HT1080 (cell line): ENCODE results near the gene PITX3. TPM values are rescaled to one million over a fixed set of nuclear protein-coding genes. Genes with fewer than 3 reads are reported as not detected.
"Not testable (repeated sequence)": the region's sequence is repeated elsewhere in the genome, so short reads cannot be mapped to it uniquely, and the experiment has no call there.

Experiments
- DNase-seq: peaks from one replicate; pipeline ENCODE4 v3.0.0-alpha.2; 2015; ENCODE audit warnings: low read depth
- total RNA-seq: library from RNA; depleted of rRNA; stranded (reverse); fragments of >200 nt; shearing (Covaris generic); gene quantifications from 2 replicates; pipeline ENCODE4 v1.2.3, GENCODE V29; 2014

Gene PITX3
- total RNA-seq, 1 experiment from 2014 or later: not detected

DNA sequence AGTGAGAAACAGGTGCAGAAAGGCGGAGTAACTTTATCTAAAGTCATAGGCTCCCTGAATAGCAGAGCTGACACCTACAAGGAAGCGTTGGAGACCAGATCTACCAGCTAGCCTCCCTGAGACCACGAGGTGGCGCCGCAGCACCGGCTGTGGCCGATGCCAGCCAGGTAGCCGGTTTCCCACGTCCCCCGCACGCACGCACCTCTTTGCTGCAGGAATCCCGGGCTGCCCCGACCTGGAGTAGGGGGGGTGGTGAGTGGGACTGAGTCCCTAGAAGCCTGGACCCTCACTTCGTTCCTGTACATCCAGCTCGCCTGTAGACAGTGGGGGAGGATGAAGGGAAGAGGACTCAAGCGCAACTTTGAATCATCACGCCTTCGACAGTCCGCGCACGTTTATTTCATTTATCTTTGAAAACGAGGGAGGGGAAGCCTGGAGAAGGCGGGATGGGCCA lies 11.5 kb downstream of the PITX3 start:
- DNase-seq: peak; percentile 67

DNA sequence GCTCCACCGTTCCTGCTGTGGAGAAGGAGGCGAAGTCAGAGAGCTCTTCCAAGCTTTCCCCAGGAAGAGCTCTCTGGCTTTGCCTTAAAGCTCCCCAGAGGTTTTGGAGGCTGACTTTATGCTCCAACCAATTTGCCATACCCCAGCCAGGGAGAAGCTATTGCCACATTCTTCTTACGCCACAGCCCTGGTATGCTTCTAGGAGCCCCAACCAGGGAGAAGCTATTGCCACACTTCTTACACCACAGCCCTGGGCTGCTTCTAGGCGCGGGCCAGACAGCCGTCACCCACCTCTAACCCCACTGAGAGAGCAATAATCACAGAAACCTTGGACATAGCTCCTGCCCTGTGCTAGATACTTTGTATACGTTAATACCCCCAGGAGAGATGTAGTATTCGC lies 14.3 kb downstream of the PITX3 start:
- no peak for DNase-seq

DNA sequence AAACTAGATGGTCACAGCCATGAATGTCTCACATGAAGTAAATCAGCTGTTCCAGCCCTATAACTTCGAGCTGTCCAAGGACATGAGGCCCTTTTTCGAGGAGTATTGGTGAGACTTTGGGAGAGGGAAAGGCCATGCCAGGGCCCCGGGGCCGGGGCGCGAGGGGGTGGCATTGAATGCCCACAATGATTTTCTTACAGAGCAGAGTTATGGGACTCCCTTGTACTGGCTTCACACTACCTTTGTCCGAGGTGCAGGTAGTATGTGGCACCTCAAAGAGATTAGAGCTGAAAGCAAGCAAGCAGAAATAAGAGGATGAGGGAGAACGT lies 14.8 kb downstream of the PITX3 start:
- no peak for DNase-seq

DNA sequence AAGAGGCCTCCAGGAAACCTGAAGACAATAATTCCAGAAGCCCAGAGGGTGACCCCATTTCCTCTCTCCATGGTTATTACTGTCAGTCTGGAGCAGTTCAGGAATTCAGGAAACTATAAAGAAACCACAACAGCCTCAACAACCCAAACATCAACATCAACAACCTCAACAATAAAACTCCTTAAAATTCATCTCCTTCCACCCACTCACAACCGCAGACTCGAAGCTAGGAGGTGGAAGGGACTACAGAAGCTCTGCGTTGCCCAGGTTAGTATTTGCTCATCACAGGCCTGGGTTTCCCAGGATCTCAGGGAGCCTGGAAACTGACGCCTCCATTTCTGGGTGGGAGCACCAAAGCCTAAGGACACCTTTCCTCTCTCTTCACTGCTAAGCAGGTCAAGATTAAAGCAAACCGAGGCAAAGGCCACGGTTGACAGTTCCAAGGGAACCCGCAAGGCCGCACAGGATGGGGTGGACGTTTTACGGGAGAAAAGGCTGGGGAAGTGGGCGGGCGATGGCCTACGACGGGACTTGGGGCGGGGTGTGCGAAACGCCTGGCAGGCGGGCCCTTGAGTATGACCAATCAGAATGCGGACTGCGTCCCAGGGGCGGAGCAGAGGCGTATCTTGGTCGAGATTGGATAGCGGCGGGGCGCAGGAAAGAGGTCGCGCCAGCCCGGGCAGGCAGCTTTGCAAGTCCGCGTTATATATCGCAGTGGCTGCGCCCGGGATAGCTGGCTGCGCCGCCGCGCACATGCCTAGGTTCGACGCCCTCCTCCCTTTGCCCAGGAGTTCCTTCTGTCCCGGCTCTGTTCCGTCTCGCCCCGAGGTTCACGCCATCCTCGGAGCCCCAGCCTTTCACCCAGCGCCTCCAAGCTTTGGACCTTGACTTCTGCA lies 15.4 kb downstream of the PITX3 start, which contains the start of gene ELOVL3:
Gene ELOVL3, plus strand, starts transcription at position 654 of the 896 bp plus-strand sequence. CDS start 250 bp downstream, outside the sequence.
- peak; percentile 24 for DNase-seq

DNA sequence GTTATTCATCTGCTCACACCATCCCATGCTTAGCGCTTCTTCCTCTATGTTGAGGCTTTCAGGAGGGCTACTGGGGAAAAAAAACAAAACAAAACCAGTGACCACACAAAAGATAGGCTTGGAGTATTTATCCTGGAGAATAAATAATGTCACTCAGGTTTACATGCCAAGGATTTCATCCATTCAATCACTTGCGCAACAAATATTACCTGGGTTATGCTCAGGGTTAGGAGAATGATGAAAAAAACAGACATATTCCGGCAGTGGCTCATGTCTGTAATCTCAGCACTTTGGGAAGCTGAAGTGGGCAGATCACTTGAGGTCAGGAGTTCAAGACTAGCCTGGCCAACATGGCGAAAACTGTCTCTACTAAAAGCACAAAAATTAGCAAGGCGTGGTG lies 18.5 kb downstream of the PITX3 start:
- no peak for DNase-seq

DNA sequence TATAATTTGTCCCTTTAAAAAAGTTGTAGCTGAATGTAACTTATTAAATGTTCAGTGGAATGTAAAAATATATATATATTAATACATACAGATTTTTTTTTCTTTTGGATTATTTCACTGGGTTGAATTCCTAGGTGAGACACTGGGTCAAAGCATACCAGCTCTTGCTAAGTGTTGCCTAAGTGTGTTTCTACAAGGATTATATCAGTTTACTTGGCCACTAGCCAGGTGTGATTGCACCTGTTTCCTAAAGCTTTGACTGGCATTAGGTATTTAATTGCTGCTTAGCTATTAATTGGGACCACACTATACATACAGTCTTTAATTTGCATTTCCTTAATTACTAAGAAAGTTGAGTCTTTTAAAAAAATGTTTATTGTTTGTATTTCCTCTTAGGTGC lies 20.7 kb downstream of the PITX3 start:
- no peak for DNase-seq

DNA sequence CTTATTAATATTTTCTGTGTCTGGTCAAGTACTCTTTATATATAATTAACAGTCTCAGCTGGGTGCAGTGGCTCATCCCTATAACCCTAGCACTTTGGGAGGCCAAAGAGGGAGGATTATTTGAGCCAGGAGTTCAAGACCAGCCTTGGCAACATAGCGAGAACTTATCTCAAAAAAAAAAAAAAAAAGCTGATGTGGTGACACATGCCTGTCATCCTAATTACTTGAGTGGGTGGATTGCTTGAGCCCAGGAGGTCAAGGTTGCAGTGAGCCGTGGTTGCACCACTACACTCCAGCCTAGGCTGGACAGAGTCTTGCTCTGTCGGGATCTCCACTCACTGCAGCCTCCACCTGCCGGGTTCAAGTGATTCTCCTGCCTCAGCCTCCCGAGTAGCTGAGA lies 21.9 kb downstream of the PITX3 start:
- DNase-seq: no peak

DNA sequence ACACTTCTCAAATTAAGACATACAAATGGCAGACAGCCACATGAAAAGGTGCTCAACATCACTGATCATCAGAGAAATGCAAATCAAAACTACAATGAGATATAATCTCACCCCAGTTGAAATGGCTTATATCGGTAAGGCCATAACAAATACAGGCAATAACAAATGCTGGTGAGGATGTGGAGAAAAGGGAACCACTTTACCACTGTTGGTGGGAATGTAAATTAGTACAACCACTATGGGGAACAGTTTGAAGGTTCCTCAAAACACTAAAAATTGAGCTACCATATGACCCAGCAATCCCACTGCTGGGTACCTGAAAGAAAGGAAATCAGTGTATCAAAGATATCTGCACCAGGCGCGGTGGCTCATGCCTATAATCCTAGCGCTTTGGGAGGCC lies 27.7 kb downstream of the PITX3 start:
- not testable (repeated sequence) for DNase-seq

DNA sequence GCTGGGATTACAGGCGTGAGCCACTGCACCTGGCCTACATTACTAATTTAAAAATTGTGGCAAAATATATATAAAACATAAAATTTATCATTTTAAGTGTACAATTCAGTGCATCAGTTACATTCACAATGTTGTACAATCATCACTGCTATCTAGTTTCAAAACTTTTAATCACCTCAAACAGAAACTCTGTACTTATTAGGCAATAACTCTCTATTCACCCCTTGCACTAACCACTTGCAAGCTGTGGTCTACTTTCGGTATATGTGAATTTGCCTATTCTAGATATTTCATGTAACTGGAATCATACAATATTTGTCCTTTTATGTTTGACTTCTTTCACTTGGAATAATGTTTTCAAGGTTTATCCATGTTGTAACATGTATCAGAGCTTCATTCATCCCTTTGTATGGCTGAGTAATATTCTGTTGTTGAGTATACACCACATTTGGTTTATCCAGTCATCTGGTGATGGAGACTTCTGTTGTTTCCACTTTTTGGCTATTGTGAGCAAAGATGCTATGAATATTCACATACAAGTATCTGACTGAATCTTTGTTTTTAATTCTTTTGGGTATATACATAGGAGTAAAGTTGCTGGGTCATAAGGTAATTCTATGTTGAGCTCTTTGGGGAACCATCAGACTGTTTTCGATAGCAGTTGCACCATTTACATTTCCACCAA lies 29.6 kb downstream of the PITX3 start:
- DNase-seq: no peak

DNA sequence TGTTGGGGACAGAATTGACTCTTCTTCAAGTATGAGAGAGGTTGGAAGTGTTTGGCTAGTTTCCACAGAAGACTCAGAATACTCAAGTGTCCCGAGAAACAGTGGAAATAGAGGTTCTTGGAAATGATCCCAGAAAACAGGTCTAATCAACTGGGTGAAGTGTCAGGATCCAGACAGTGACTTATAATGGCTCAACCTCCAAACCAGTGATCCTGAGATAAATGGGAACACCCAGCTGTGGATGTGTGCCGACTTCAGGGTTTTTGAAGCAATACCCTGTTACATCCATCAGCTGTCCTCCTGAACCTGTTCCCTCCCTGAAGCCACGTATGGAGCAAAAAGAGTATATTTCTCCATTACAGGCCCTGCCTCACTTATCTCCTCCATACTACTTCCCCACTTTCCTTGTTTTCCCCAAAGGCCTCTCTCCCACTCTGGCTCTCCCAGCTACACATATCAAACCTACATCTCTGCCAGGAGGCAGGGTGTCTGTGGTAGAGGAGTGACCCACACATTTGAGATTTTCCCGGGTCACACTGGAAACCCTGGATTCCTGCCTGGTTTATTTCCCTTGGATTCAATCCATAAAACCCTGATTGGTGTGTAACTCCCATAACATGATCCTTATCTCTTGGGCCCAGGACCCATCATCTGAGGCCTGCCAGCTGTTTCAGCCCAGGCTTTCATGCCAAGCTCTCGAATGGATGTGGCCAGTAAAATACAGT lies 32.8 kb downstream of the PITX3 start:
- DNase-seq: no peak

DNA sequence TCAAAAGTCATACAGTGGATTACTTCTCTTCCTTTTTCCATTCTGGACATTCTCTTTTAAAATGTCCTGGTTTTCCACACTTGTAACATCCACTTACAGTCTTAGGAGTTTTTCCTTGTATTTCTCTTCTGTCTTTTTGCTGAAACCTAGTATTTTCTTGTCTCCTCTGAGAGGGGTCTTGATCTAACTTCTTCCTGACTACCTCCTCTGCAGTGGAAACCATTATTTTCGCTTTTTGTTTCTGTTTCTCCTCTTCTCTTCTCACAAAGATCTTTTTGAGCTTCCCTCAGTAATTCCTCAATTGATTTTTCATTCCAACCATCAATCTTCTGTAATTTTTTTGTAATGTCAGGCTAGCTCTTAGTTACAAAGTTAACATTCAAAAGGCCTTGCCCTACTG lies 38.9 kb downstream of the PITX3 start:
- no peak for DNase-seq

DNA sequence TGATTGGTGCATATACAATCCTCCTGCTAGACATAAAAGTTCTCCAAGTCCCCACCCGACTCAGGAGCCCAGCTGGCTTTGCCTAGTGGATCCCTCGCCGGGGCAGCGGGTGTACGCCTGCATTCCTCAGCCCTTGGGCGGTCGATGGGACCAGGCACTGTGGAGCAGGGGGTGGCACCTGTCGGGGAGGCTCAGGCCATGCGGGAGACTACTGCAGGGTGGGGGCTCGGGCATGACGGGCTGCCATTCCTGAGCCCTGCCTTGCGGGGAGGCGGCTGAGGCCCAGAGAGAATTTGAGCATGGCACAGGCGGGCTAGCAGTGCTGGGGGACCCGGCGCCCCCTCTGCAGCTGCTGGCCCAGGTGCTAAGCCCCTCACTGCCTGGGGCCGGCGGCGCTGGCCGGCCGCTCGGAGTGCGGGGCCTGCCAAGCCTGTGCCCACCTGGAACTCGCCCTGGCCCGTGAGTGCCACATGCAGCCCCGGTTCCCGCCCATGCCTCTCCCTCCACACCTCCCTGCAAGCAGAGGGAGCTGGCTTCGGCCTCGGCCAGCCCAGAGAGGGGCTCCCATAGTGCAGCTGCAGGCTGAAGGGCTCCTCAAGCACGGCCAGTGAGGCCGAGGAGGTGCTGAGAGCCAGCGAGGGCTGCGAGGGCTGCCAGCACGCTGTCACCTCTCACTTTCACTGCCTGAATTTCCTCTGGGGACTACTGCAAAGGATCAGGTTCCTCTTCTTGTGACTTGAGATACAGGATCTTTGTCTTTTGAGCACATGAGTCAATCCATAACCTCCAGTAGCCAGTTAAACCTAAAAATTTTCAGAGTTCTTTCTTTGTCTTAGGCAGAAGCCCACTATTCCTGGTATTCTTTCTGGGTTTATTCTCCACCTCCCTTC lies 40.3 kb downstream of the PITX3 start:
- no peak for DNase-seq

DNA sequence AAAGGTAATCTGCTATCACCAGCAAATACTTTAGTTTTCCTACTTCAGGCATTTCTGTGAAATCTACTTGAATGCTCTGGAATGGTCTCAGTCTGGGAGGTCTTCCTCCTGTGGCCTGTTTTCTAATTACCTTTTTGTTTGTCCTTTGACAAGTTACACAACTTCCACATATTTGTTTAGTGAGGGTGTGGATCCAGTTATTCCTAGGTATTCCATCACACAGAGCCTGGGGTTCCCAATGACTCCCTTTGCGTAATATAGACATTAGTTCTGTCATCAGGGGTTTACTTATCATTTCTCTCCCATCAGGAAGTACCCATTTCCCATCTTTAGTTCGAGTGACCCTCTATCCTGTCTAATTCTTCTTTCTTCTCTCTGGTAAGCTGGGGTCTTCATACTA lies 43.3 kb downstream of the PITX3 start:
- no peak for DNase-seq

DNA sequence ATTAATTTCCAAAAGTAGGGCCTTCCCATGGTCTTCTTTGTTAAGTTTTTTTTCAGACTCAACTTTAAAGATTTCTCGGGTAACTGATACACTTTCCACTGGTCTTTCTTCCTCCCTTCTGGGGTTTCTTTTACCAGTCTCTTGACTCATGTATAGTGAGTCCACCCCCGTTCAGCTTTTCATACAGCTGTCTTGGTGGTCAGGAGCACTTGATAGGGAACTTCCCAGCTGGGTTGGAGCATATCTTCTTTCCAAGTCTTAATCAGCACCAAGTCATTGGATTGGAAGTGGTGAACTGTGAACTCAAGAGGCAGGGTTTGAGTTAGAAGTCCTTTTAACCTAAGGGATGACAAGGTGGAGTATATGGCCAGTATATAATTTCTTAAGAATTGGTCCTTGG lies 44.4 kb downstream of the PITX3 start:
- no peak for DNase-seq

DNA sequence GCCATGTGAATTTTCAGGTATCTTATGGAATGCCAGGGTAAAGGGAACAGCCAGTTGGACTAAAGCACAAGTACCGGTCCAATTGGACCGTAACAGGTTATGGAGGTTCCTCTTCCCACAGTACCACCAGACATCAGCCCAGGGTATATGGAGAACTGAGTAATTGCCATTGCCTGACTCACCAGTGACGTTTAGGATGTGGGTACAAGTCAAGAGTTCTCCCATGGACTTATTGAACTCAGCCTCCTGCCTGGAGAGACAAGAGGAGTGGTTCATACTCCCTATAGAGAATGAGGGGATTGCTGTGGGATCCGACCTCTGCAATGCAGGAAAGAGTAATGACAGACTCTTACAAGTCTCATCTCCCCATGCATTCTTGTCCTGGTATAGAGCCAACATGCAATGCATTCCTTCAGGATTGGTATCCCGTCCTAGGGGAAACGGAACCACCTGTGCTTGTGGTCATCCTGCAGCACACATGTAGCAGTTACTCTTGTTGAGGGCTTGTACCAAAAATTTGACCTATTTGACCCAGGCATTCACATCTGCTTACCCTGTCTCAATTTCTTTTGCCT lies 45.9 kb downstream of the PITX3 start:
- peak; percentile 74 for DNase-seq

DNA sequence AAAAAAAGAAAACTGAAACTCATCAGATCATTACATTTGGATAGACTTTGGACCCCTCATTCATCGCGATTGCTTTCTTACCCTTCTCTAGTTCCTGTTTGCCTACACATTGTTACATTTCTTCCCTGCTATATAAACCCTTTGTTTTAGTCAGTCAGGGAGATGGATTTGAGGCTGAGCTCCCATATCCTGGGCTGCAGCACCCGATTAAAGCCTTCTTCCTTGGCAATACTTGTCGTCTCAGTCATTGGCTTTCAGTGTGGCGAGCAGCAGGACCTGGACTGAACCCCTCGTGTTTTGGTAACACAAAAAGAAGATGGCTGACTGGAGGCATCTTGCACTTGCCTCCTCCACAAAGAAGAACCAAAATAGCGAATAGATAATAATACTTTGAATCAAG lies 49.4 kb downstream of the PITX3 start:
- DNase-seq: no peak

DNA sequence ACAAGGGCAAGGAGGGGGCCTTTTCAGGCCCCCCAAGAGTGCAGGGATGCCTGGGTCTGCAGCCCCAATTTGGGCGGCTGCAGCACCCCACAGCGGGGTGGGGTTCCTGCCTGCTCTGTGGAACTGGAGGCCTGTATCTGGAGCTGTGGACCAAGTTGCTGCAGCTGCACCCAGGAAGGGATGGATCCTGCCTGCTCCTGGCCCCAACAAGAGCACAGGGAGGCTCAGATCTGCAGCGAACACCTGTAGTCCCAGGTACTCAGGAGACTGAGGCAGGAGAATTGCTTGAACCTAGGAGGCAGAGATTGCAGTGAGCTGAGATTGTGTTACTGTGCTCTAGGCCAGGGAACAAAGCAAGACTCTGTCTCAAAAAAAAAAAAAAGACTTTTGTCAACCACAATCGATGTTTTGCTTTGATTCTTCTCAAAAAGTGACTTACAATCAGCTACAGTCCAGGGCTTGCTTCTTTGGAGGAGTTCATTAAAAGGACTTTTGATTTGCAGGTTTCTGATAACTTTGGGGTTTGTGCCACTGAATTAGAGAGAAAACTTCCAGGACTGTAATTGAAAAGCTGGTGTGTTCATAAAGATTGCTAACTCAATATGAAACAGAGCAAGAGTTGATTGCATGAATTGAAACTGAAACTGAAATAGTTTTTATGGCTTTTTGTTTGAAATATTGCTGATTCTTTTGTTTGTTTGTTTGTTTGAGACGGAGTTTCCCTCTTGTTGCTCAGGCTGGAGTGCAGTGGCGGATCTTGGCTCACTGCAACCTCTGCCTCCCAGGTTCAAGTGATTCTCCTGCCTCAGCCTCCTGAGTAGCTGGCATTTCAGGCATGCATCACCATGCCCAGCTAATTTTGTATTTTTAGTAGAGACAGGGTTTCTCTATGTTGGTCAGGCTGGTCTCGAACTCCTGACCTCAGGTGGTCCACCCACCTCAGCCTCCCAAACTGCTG lies 52.1 kb downstream of the PITX3 start:
- DNase-seq: not testable (repeated sequence)

DNA sequence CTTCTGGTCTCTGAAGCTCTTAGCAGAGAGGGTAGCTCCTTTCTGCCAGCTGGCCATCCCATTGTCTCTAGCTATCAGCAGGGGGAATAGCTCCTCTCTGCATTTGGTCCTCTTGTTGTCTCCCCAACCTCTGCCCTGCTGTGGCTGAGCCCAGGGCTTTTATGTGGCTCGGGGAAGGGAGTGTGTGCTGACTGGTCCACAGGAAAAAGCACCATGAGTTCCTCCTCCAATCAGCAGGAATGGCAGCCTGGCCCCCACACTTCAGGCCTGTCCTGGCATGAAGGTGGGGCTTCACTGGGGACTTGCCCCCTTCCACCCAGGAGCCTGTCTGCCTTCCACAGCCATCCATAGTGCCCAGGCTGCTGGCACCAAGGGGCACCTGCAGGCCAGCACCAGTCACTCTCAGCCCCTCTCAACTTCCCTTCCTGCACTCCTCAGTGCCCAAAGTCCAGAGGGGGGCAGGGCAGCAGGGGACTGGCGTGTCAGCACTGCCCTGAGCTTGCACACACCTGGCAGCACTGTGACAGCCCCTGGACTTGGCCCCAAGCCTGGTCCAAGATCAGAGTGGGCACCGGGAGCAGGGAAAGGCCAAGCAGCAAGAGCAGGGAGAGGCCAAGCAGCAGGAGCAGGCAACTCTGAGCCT lies 52.9 kb downstream of the PITX3 start:
- no peak for DNase-seq
